GM19463 (cell line): ENCODE results near the gene PLD4.

Experiments
- ATAC-seq: cut with Tn5 transposase; IDR thresholded peaks from one replicate; pipeline ENCODE4 v1.9.1; 2021; ENCODE audit warnings: mild to moderate bottlenecking, moderate library complexity; ENCODE audit not compliant: unreplicated experiment

The PLD4 gene

DNA sequence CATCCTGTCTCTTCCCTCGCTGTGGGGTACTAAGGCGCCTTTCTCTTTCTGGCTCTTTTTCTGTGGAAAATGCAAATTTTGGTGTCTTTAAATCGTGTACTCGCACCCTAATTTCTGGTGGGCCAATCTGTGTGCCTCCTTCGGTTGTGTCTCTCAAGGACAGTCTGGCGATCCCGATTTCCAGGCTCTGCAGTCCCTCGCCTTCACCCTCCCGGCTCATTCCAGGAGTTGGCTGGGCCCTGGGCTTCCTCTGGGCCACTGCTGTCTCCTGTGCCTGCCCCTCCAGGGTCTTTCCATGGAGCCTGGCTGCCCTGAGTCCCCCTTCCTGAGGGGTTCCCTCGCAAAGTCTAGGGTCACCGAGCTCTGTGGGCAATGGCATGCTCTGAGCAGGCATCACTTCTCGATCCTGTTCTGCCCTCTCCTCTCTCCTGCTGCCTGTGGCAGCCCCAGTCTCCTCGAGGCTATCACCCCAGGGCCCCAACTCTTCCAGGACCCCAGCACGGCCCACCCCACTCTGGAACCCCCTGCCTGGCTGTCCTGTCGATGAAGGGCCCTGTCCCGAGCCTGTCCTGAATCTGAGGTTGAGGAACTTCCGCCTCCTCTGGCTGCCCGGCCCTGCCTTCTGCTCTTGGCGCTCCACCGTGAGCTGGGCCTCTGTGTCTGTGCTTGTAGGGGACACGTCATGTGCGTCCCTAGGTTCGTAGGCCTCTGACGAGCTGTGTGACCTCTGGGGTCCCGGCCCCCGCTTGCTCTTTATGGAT is 29.4 kb downstream of the PLD4 start:
- ATAC-seq, result no peak

DNA sequence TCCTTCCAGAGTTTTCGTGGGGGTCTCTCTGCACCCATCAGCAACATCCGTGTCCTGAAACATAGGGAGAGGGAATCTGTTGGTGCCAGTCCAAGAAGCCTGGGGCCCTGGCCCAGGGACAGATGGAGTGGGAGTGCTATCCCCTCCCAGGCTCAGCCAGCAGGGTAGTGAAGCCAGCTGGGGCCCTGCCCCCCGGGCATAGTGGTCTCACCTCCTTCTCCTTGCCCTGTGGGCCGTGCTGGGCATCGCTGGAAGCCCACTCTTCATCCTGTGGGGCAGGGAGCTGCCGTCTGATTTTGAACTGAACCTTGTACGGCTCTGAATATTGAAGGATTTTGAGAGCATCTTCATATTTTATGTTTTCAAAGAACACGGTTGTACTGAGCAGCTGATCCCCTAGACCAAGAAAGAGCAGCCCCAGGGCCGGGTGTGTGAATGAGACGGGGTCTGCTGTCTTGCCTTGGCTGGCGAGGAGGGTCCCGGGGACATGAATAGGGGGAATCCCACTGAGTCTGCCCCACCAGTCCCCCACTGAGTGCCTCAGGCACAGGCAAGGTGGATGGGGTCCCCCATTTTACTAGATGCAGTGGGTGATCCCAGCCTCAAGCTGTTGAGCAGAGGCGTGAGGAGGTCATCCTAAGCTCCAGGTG is 30.2 kb downstream of the PLD4 start:
- ATAC-seq, result no peak

- ATAC-seq, result no peak
Measured at GRCh38 chr14:104955396-104955770, 30.7 kb downstream of the PLD4 start.

DNA sequence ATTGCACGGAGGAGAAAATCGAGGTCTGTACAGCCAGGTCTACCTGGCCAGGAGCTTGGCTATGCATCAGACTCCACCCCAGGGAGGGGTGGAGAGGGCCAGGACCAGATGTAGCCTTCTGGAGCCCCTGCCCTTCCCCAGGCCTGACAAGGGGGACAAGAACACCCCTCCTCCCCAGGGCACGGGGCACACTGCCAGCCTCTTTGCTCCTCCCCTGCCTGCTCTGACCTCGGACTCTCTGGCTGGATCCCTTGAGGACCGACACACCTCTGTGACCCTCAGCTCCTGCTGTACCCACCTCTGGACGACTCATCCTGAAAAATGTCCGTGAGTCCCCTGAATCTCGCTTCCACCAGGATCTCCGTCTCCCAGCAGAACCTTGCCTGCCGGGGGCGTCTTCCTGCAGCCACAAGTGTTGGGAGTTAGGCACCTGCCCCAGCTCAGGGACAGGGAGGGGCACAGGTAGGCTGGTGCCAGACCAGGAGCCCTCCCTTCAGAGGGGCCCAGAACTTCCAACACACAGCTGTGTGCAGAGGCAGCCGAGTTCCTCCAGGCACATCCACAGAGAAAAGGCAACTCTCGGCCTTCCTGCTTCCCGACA is 31.7 kb downstream of the PLD4 start:
- no peak for ATAC-seq

DNA sequence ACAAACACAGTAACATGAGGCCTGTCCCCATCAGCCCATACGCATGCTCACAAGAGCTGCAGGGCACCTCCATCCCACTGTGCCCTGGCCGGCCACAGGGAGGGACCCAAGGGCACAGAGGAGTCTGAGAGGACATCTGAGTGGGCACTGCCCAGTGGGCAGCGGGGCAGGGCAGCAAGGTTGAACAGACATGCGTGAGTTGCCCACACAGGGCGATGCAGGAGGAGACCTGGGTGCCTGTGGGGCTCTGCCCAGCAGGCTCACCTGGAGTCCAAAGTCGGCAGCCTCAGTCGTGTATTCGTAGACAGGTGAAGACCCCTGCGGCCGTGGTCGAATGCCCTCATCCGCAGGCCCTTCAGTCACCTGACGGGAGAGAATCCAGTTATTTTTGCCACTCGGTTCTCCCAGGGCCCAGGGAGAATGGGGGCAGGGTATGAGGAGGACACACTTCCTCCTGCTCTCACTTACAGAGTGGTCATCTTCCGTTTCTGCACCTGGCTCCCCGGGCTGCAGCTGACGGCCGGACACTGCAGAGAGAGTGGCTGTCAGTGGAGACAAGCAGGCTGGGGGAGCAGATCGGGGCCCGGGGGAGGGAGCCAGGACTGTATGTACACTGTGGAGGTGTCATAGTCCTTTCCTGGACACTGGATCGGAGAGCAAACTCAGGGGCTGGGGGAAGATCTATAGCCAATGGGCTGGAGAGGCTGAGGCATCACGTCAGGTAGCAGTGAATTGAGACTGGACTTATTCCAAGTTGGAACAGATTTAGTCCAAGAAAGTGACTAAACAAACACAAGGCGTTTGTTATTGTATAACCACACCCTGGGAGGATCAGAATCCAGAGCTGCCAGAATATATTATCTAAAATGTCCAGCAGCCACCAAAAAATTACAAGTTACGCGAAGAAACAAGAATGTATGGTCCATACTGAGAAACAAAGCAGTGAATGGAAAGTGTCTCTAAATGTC is 32.8 kb downstream of the PLD4 start:
- ATAC-seq, result no peak

- no peak for ATAC-seq
Measured at GRCh38 chr14:104964546-104964945, 39.9 kb downstream of the PLD4 start.

DNA sequence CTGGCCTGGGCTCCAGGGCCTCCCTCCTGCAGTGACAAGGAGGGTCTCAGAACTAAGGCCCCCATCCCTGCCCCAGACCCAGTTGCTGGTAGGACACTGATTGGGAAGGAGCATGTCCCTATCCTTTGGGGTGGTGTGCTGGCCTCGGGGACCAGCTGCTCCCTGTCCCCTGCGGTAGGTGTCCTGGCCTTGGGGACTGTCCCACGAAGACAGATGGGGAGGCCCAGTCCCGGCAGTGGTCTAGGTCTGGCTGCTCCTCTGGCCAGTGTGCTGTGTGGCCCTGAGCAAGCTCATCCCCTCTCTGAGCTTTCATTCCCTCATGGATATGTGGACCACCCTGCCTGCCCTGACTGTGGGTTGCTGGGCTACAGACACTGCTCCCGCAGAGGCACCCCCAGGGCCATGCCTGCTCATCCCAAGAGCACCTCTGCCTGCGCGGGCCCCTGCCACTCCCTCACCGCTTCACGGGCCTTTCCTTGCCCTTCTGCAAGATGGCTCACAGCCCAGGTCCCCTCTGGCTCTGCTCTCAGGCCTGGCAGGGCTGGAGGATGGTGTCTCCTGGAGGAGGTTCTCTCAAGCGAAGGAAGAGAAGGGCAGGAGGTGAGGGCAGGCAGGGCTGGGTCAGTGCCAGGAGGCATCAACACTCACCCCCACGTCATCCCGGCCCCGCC is 41.0 kb downstream of the PLD4 start:
- no peak for ATAC-seq

- ATAC-seq, result no peak
Measured at GRCh38 chr14:104966261-104966865, 41.7 kb downstream of the PLD4 start.

GRCh38 chr14:104966981-104967385 is 42.3 kb downstream of the PLD4 start:
- ATAC-seq, result no peak

DNA sequence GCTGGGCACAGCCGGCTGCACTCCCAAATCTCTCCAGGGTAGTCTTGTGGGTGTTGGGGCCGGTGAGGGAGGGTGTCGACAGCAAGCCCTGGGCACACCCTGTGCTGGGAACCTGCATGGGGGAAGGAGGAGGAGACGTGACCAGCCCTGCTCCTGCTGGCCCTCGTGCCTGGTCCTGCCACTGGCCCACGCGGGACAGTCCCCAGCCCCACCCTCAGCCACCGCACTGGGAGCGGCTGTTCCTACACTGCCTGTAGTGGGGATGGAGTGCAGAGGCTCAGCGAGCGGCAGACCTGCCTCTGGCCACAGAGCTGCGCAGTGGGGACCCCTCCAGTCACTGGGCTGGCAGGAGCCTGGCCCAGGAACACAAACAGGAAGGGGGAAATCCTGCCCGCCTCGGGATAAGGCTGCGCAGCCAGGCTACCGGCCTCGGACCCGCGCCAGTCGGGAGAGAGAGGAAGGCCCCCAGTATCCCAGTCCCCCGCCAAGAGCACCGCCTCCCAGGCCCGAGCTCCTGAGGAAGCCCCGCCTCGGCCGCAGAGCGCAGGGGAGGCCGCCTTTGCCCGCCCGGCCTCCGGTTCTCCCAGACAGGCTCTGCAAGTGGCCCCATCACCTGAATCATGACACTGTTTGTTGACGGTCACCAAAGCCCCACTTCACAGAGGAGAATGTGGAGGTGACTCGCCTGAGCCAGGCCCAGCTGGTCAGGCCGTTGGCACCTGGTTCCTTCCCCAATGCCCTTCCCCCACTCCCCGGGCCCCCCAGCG is 42.9 kb downstream of the PLD4 start:
- ATAC-seq, result no peak

DNA sequence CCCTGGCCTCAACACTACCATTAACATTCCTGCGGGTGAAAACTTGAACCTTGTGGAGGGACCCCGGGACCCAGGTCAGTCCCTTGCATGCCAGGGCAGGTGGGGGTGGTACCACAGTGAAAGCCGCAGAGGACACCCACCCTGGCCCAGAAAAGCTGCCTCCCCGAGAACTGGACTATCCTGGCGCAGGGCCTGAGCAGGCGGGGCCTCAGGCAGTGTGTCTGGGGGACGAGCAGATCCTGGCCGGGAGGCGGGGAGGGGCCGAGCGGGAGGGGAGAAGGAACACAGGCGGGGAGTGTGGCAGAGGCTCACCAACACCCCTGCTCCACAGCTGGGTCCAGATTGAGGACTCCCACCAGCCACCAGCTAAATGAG is 43.5 kb downstream of the PLD4 start:
- no peak for ATAC-seq

DNA sequence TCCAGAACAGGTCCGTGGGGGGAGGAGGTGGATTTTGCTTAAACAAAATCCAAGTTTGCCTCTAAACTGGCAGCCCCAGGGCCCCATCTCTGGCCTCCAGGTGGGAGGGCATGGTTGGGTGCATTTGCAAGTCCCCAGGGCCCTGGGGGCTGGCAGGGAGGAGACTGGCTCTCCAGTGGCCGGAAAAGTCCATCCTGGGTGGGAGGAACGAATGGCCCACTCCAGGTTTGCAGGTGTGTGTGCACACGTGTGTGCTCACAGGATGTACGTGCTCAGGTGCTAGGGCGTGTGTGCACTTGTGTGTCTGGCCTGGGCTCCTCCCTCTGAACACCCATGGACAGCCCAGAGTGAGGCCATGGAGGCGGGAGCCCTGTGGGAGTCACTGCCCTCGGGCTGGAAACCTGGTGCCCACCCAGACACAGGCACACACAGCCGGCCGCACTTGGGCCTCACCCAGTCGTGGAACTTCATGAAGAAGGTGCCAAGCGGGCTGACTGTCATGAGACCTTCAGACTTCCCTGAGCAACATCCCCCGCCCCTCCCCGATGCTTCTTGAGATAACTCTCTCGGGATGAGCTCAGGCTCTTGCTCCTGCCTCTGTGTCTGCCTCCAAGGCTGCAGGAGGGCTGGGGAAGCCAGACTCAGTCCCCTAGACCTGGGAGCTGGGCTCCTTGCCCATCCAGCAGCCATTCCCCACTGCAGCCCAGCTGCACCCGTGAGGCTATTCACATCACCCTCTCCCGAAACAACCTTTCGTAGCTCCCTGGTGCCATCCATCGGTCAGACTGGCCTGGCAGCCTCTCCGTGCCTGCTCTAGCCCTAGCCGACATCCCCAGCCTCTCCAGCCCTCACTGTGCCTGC is 44.1 kb downstream of the PLD4 start:
- no peak for ATAC-seq

GRCh38 chr14:104969741-104970230 is 45.1 kb downstream of the PLD4 start:
- ATAC-seq, result no peak

- ATAC-seq, result no peak
Measured at GRCh38 chr14:104970231-104971068, 45.8 kb downstream of the PLD4 start.

- no peak for ATAC-seq
Measured at GRCh38 chr14:104971447-104972240, 47.0 kb downstream of the PLD4 start.

DNA sequence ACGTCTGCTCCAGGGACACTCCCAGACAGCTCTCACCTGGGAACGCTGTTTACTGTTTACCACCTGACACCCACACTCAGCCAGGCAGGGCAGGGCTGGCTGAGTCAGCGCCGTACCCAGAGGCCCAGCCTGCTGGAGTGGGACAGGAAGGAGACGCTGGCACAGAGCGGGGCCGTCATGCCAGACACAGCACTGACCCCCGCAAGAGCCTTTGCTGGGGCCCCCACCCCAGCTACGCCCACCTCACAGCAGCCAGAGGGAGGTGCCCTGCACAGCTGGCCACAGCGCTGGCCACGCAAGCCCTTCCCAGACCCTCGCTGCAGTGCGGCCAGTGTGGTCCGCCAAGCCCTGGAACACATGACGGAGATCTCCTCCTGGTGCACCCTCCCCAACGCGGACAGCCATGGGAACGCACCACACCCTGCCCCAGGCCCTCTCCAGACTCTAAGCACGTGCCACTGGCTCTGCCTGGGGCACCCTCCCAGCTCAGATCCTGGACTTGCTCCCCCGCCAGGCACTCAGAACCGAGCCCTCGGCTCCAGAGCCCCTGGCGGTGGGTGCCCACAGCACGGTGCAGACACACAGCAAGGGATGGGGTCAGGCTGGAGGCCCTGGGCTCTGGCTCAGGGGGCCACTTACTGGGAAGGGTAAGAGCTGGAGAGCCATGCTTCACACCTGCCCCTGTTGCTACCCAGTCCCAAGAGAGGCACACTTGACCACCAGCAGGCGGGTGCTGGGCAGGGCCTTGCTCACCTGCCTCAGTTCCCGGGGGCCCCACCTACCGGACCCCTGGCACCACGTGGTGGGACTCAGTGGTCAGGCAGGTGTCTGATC is 47.8 kb downstream of the PLD4 start:
- ATAC-seq, result no peak
